PFSK-1 (cell line): ENCODE data around the gene FADD.

Experiments
- POLR2AphosphoS5 ChIP-seq: IDR thresholded peaks from 2 replicates; pipeline ENCODE4 v1.6.1; 2012; ENCODE audit warnings: low read depth, mild to moderate bottlenecking, control low read depth, low read length, moderate library complexity
- SIN3A ChIP-seq: IDR thresholded peaks from 2 replicates; pipeline ENCODE4 v1.6.1; 2012; ENCODE audit warnings: mild to moderate bottlenecking, low read length, moderate library complexity, borderline replicate concordance; ENCODE audit not compliant: insufficient read depth

GRCh38 chr11:70168405-70168754, 34.7 kb upstream of the FADD start:
- TF ChIP-seq POLR2AphosphoS5, result no peak
- TF ChIP-seq SIN3A, result no peak
